ENCODE data around the gene FAM120AOS. TPM values are rescaled to one million over a fixed set of nuclear protein-coding genes. Genes with fewer than 3 reads are reported as not detected.

Gene FAM120AOS
- polyA plus RNA-seq, 2 of the 4 experiments (the other 2 are of a cell fraction): 37.1 to 85.3 TPM

- Histone ChIP-seq H3K4me2 (no peak overlapping the region), H3K27ac (no peak overlapping the region), H3K4me3 (no peak overlapping the region), H3K4me1 (no peaks in the 10 kb centered on the region), H3K9me3 (no peaks in the 10 kb centered on the region)
- POLR2A ChIA-PET: no interaction called here
- TF ChIP-seq EHMT2 (IDR thresholded peaks at IDR 0.05; ENCODE audit: low read depth) (no peak), CEBPB (IDR thresholded peaks at IDR 0.05) (peak; percentile 5 to 21; a peak in 1 of 4 replicates), CHD2 (IDR thresholded peaks at IDR 0.05; ENCODE audit: low read length, partially characterized antibody) (no peak)
- ATAC-seq (no peak), FAIRE-seq (no peak), DNase-seq (ENCODE audit: low read depth in 1 of 2, low spot score in 1 of 2) (no peak)
- 92% methylated on average over 3 of the region's 3 CpGs for WGBS (ENCODE audit: missing lambda C conversion rate)
- CTCF ChIA-PET: no interaction called here
These were observed 38.3 kb upstream of the FAM120AOS start for GRCh38 chr9:93491593-93492232.

DNA sequence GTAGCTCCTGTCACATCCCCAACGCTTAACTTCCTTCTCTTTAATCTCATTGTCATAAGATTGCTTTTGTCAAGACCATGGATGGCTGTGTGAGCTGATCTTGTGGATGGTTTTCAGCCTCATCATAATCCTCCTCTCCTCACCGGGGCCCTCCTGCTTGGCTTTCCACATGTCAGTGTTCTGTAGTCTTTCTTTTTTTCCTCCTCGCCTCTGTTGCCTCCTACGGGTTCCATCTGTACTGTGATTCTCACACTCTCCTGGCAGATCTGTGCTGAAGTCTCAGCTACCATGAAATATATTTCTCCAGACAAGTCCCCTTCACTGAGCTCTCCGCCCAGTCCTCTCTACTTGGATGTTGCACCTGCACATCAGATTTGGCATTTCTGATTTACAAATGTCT lies 34.9 kb upstream of the FAM120AOS start:
- ChIA-PET CTCF (interaction anchor here (1.0 kb wide), 1 partner anchor 28 kb away, joined by 3 read pairs; no protein-coding TSS in a partner anchor), POLR2A (no interaction called here)
- no peak for DNase-seq (ENCODE audit: low read depth in 1 of 2, low spot score in 1 of 2)
- FAIRE-seq: no peak
- Histone ChIP-seq H3K27ac (no peak overlapping the region), H3K9me3 (no peaks in the 10 kb centered on the region), H3K4me3 (no peak overlapping the region), H3K4me1 (peaks cover 8% of the 10 kb centered on the region), H3K4me2 (no peak overlapping the region)
- WGBS (ENCODE audit: missing lambda C conversion rate): 92% methylated on average over 5 of the region's 5 CpGs
- ATAC-seq: no peak
- TF ChIP-seq HOXB5 (CRISPR knock-in tag; IDR thresholded peaks at IDR 0.05) (no peak), CBX2 (IDR thresholded peaks at IDR 0.05; ENCODE audit: borderline replicate concordance, low read depth) (no peak), CBX8 (IDR thresholded peaks at IDR 0.05) (no peak), EHMT2 (IDR thresholded peaks at IDR 0.05; ENCODE audit: low read depth) (no peak), ZNF302 (CRISPR knock-in tag; IDR thresholded peaks at IDR 0.05) (no peak), EP300 (IDR thresholded peaks at IDR 0.05) (no peak), EHF (CRISPR knock-in tag; IDR thresholded peaks at IDR 0.05) (no peak), ELK1 (IDR thresholded peaks at IDR 0.05; ENCODE audit: low read depth, low read length) (no peak), HEYL (CRISPR knock-in tag; IDR thresholded peaks at IDR 0.05) (no peak), RCOR1 (IDR thresholded peaks at IDR 0.05; ENCODE audit: low read depth, low read length) (no peak)

DNA sequence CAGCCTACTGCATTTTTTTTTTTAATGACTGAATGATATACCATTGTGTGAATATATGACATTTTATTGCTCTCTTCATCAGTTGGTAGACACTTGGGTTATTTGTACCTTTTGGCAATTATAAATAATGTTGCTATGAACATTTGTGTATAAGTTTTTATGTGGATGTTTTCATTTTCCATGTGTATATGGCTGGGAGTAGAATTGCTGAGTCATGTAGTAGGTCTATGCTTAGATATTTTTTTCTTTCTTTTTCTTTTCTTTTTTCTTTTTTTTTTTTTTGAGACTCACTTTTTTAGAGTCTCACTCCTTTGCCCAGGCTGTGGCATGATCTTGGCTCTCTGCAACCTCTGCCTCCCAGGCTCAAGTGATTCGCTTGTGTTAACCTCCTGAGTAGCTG lies 32.9 kb upstream of the FAM120AOS start:
- H3K9me3 ChIP-seq: no peaks in the 10 kb centered on the region
- ATAC-seq (no peak), DNase-seq (ENCODE audit: low read depth in 1 of 2, low spot score in 1 of 2) (no peak), FAIRE-seq (no peak)
- H3K4me2 ChIP-seq: no peak overlapping the region
- no peak overlapping the region for H3K4me3 ChIP-seq
- 94% methylated on average over 1 of the region's 1 CpG for WGBS (ENCODE audit: missing lambda C conversion rate)
- POLR2A ChIA-PET: no interaction called here
- H3K4me1 ChIP-seq: peaks cover 8% of the 10 kb centered on the region
- peak overlapping the region; percentile 68 to 75 for H3K27ac ChIP-seq
- TF ChIP-seq MAFK (IDR thresholded peaks at IDR 0.05; ENCODE audit: partially characterized antibody): peak; percentile 97
- TF ChIP-seq HES2 (IDR thresholded peaks at IDR 0.05): no peak
- TF ChIP-seq MYC (IDR thresholded peaks at IDR 0.05; ENCODE audit: borderline replicate concordance, low read length): no peak
- TF ChIP-seq NFE2L2 (conservative IDR thresholded peaks at IDR 0.05; ENCODE audit: low read length): peak; percentile 95
- TF ChIP-seq GATA3 (IDR thresholded peaks at IDR 0.05; ENCODE audit: borderline replicate concordance): no peak
- TF ChIP-seq, protein P1, sequence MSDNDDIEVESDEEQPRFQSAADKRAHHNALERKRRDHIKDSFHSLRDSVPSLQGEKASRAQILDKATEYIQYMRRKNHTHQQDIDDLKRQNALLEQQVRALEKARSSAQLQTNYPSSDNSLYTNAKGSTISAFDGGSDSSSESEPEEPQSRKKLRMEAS (IDR thresholded peaks at IDR 0.05): no peak
- TF ChIP-seq KDM1A (IDR thresholded peaks at IDR 0.05; ENCODE audit: low read depth): no peak
- TF ChIP-seq REST (IDR thresholded peaks at IDR 0.05): no peak
- TF ChIP-seq, protein P2, sequence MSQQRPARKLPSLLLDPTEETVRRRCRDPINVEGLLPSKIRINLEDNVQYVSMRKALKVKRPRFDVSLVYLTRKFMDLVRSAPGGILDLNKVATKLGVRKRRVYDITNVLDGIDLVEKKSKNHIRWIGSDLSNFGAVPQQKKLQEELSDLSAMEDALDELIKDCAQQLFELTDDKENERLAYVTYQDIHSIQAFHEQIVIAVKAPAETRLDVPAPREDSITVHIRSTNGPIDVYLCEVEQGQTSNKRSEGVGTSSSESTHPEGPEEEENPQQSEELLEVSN (IDR thresholded peaks at IDR 0.05; ENCODE audit: borderline replicate concordance, low read depth): no peak
- CTCF ChIA-PET: no interaction called here
